ENCODE measurements around the gene CGNL1.
A peak's percentile ranks its signal among the peaks of the same experiment; 100 is the strongest.

CGNL1 gene

DNA sequence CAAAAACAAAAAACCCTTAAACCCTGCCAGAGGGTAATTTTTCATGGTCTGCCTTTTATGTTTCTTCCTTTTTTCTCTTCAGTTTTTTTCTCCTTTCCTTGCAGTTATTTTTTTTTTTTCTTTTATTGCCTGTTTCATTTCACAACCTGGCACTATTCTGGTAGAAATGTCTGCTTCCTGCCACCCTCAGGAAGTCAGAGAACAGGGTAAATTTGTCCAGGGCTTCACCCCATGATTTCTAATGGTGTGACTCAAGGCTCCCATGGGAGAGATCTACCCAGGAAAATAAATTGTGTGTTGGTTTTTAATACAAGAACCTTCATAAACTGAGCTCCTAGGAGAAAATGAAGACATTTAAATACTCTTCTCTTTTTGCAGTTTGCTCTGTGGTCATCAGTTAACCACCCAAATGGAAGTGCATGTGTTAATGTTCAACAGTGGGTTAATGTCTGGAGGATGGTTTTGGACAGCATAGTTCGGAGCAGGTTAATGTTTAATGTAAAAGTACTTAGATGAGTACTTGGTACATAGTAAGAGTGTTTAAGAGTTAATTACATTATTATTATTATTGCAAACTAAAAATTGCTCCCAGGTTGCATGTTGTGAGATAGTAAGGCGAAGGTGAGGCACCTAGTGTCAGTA is 45.9 kb downstream of the CGNL1 start:
- no peak for DNase-seq (ENCODE audit: low spot score)

DNA sequence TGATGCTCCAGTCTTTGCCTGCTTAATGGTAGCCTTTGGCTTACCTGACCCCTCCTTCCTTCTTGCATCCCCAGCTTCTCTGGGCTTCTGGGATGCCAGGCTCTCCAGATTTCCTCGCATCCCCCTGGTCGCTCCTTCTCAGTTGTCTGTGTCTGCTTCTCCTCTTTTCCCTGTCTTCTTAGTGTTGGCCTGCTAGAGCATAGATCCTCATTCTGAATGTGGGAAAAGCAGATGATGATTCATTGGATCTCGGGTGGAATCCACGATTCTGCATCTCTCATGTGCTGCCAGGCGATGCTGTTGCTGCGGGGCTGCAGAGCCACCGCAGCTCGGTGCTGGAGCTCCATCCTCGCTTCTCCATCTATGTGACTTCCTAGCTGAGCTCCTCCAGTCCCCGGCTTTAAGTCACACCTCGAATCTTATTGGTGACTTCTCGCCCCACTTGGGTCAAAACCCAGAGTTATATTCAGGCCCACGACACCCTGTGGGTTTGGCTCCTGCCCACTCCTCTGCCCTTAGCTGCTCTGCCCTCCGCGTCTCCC is 47.4 kb downstream of the CGNL1 start:
- DNase-seq (ENCODE audit: low spot score): no peak

DNA sequence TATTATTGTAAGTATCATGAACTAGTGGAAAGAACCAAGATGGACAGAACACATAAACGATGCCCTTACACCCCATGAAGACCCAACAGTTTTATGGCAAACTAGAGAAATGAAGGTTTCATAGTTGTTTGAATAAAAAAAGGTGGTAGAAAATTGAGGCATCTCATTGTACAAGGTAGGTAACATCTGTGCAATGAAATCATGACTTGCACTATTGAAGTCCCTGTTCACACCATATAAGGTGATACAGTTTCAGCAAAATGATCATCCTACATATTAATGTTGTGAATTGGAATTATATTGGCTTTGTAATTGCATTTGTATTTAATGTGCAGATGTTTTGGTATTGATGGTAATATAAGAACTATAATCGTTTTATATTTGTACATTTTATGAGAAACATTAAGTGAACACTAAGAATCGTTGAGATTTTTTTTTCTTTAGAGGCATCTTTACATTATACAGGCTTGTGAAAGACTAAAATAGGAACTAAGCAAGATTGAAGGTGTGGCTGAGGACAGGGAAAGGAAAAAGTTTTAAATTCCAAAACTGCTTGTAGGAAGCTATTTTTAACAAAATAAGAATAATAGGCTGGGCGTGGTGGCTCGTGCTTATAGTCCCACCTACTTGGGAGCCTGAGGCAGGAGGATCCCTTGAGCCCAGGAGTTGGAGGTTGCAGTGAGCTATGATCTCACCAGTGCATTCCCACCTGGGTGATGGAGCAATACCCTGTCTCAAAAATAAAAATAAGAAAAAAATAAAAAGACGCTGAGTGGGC is 48.5 kb downstream of the CGNL1 start:
- DNase-seq (ENCODE audit: low spot score): no peak

DNA sequence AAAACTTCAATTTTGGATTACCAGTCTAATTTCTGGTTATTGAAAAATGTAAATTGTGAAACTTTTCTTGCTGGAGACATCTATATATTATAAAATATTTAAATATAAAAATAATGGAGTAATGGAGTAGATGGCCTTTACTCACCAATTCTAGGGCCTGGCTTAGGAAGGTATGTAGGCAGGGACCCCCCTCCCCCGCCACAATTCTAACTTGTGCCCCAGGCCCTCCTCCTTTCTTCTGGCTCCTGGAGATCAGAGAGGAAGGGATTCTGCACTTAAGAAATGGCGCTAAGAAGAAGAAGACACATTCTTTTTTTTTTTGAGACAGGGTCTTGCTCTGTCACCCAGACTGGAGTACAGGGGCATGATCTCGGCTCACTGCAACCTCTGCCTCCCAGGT is 49.5 kb downstream of the CGNL1 start:
- no peak for DNase-seq (ENCODE audit: low spot score)

DNA sequence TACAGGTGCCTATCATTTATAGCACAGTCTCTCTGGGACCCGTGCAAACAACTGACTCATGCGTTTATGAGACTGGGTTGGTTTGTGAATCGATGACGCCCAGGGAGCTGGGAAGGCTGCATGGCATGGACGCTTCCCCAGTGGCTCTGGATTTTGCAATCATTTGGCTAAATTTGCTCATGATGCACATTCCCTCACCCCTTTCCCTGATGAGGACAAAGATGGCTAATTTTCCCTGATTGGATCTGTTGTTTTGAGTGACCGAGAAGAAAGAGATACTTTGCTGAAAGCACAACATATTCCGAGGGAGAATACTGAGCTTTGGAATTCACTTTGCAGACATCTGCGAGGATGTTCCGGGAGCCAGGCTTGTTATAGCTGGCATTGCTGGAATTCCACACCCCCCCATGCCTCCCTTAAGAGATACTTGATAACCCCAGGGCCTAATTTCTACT is 51.1 kb downstream of the CGNL1 start:
- peak; percentile 26 for DNase-seq (ENCODE audit: low spot score)

DNA sequence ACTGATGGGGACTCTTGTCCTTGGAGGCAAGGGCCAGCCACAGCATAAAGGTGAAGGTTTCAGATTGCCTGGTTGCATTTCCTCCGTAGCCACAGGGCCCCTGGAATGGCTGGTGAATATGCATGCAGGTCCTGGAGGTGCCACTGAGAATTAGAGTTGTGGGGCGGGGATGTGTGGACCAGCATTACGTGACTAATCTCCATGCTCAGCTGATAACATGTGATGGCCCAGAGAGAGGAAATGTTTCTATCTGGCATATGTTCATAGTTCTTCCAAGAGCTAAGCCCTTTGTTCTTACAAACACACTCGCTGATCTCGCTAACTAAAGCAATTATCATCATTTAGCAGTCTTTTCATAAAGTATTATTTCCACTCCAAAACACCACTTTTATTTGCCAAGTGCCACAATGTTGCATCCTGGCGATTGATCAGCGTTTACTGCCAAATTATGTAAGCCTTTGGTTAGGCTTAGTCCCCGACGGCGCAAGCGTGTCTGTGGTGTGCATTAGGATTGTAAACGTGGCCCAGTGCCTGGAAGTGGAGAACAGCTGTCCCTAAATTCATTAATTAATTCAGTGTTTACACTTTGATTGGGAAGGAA is 55.9 kb downstream of the CGNL1 start:
- no peak for DNase-seq (ENCODE audit: low spot score)

DNA sequence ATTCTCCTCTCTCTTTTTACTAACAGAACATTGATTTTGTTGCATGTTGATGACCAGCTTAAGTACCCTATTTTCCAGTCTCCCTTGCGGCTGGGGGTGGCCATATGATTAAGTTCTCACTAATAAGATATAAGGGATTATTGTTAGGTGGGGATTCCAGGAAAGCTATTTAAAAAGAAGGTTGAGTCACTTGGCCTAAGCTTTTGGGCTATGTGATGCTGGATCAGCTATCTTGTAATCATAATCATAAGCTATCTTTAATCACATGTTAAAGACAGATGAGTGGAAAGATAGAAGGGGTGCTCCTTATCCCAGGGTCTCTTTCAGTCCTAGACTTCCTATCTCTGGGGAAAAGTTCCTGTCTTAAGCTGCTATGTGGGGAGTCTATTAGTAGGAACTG is 59.9 kb downstream of the CGNL1 start:
- no peak for DNase-seq (ENCODE audit: low spot score)

DNA sequence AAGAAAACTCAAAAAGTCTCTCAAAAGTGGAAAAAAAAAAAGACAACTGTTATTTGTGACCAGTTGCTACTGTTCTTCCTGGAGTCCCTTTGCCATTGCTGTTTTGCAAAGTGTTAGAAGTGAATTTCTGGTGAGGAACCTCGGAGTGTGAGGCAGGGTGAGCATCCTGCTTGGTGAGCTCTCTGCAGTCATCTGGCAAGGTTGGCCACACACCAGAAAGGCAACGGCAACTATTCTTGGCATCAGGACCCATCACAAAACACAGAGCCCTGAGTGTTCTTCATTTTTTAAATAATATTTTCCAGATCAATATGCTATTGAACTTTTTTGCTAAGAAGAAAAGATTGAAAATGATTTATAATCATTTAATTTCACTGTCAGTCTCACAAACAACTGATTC is 60.7 kb downstream of the CGNL1 start:
- no peak for DNase-seq (ENCODE audit: low spot score)

DNA sequence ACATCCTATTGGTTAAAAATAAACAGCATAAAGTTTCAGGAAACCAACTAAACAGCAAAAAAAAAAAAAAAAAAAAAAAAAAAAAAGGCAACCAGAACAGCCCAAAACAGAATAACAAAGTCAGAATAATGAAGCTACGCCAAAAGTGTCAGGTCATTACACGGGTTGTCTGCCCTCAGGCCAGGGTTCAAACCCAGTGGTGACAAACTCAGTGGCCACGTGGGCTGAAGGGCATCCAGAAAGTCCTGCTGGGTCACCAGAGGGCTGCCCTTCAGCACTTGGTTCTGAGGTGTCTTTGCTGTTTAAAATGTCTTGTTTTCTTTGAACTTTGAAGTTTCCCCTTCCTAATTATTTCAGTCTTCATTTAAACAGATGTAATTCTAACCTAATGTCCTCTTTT is 61.3 kb downstream of the CGNL1 start:
- DNase-seq (ENCODE audit: low spot score): no peak

DNA sequence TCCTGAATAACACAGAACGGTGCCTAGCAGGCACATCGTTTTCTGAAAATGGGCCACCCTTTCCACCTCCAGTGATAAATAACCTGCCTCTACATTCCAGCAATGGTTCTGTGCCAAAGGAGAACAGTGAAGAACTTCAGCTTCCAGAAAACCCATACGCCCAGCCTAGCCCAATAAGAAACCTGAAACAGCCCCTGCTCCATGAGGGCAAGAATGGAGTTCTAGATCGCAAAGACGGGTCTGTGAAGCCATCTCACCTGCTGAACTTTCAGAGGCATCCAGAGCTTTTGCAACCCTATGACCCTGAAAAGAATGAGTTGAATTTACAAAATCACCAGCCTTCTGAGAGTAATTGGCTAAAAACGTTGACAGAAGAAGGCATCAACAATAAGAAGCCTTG is 61.9 kb downstream of the CGNL1 start:
- no peak for DNase-seq (ENCODE audit: low spot score)

DNA sequence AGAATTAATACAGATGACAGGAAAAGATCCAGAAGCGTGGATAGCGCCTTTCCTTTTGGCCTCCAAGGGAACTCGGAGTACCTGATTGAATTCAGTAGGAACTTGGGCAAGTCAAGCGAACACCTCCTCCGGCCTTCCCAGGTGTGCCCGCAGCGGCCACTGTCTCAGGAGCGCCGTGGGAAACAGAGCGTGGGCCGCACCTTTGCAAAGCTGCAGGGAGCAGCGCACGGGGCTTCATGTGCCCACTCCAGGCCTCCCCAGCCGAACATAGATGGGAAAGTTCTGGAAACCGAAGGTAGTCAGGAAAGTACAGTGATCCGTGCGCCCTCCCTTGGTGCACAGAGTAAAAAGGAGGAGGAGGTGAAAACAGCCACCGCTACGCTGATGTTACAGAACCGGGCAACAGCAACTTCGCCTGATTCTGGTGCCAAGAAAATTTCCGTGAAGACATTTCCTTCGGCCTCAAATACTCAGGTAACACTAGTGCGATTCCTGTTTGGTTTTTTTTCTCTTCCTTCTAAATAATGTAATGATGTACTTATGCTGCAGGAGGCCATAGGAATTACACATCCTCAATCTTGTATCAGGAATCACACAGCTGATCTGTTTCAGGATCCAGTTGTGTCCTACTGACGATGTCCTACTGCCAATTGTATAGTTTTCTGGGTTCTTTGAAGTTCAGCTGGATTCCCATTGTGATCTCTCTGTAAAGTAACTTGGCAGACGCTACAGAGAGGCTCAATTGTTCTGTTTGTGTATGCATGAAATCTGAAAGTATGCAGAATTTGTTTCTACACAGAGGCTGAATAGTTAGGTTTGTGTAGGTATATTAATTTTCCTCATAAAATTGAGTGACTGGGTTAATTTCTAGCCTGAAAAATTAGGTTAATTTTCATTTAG is 63.1 kb downstream of the CGNL1 start:
- DNase-seq (ENCODE audit: low spot score): no peak

DNA sequence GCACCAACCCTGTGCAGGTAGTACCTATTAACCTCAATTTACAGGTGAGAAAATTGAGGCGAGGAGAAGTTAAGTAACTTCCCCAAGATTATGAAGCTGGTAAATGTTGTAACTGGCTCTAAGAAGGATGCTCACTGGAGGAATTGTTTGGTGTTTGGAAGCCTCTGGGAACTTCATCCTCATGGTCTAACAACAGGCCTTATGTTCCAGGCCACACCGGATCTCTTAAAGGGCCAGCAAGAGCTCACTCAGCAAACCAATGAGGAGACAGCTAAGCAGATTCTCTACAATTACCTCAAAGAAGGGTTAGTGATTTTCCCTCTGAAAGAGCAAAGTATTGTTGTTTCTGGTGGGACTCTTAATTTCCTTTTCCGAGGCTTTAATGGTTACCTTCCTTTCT is 63.9 kb downstream of the CGNL1 start:
- no peak for DNase-seq (ENCODE audit: low spot score)

DNA sequence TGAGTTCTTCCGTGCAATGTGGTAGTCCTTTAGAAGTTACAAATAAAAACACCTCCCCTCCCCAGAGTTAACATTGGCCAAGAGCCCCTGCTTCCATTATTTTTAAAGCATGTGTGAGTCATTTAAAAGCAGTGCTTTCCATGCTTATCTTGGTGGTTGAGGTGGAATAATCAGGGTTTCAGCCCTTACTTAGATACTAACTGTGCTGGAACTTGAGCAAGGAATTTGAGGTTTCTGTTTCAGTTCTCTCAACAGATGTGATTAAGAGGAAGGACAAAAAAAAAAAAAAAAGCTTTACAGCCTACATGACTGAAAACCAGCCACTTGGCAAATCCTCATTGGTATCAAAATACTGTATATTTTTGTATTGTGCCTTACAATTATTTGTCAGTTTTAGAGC is 64.5 kb downstream of the CGNL1 start:
- no peak for DNase-seq (ENCODE audit: low spot score)

DNA sequence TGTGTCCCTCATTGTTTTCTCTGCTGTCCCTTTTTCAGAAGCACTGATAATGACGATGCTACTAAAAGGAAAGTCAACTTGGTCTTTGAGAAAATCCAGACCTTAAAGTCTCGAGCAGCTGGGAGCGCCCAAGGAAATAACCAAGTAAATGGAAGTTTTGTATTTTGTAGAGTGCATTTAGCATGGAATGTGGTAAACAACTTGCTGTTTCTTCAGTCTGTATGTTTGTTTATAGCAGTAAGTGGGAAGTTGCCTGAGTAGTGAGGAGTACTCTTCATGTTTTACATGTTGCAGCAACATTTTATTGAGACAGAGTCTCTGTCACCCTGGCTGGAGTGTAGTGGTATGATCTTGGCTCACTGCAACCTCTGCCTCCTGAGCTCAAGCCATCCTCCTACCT is 66.0 kb downstream of the CGNL1 start:
- DNase-seq (ENCODE audit: low spot score): no peak

DNA sequence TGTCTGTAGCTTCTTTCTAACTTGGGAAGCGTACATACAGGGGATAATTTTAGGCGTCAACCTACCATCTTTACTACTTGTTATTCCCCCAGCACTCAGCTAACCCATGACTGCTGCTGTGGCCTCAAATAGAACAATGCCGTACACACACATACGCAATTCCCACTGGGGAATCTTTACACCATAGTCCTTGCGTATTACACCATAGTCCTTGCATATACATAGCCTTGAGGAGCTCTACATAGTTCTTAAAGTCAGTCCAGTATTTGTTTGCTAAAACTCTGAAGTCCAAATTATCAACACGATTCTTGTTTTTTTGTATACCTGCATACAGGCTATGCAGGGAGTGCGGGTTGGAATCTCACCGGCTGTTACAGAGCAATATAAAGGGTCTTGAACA is 67.2 kb downstream of the CGNL1 start:
- DNase-seq (ENCODE audit: low spot score): no peak

DNA sequence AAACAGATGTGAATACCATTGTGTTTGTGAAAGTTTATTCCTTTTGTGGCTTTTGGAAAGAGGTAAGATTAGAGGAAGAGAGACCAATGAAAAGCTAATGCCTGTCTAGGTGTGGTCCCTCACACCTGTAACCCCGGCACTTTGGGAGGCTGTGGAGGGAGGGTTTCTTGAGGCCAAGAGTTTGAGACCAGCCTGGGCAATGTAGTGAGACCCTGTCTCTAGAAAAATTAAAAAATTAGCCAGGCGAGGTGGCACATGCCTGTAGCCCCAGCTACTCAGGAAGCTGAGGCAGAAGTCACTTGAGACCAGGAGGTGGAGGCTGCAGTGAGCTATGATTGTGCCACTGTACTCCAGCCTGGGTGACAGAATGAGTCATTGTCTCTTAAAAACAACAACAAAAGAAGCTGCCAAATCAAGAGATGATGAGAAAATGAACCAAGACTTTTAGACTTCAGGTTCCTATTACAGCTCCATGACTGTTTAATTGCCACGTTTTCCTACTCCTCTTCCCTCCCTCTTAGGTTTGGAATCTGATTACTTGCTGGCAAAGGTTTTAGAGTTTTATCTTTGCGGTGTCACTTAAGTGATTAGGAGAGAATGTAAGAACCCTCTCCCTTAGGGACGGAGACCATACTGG is 68.7 kb downstream of the CGNL1 start:
- DNase-seq (ENCODE audit: low spot score): no peak

DNA sequence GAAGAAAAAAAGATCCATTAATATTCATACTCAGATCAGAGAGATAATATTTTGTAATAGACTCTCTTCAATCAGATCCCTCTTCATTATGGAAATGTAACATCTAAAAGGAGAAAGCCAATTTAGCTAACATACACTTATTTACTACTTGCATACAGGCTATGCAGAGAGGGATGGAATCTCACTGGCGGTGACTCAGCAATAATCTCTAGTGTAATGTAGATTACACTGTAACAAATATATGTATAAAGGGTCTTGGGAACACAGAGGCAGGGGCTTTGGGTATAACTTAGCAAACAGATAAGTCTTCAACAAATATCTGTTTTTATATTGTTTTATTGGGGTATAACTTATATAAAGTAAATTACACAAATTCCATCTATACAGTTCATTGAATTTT is 69.6 kb downstream of the CGNL1 start:
- no peak for DNase-seq (ENCODE audit: low spot score)

DNA sequence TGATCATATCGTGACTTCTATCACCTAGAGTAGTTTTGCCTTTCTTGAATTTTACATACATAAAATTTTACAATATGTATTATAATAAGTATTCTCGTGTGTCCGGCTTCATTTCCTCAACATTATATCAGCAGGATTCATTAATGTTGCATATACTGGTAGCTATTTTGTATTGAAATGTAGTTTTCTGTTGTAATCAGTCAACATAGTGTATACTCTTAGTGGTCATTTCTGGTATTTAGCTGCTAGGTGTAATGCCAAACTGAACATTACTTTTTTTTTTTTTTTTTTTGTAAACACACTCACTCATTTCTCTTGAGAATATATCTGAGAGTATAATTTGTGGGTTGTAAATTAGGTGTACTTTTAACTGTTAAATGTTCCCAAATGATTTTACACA is 70.1 kb downstream of the CGNL1 start:
- DNase-seq (ENCODE audit: low spot score): no peak

DNA sequence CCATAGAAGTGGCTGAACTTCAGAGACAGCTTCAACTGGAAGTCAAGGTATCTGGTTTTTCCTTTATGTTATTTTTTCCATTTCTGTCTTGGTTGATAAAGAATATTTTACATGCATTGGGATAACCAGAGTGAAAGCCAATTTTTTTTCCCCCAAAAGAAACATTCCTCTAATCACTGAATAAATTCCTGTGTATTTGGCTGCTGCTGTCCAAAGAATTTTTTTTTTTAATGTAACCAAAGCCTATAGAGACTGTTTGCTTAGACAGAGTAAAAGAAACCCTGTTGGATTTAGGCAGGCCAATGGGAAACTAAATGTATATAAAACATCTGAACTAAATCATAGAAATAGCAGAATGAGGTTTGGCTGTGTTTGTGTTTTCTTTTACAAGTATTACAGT is 75.2 kb downstream of the CGNL1 start:
- DNase-seq (ENCODE audit: low spot score): no peak

DNA sequence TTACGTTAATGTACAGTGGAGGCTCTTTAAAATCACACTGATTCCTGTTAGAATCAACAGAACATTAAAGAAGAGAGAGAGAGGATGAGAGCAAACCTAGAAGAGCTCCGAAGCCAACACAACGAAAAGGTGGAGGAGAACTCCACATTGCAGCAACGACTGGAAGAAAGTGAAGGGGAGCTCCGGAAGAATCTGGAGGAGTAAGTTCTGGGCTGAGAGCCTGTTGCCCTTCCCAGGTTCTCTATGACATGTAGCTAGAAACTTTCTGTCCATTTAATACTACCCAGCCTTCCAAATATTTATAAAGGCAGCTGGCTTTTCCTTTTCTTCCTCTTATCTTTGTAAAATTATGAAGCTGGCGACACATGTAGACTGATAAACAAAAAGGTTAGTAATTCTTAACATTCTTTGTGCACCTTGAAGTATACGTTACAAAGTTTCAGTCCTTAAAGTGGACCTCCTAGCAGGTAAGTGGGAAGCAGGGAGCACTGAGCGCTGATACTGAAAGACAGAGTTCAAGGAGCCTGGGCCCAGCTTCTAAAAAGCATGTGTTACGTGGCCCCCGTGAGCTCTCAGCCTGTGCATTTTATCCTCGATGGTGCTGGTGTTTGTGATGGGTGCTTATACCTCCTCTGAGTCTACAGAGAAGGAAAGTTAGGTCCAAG is 75.9 kb downstream of the CGNL1 start:
- DNase-seq (ENCODE audit: low spot score): no peak

DNA sequence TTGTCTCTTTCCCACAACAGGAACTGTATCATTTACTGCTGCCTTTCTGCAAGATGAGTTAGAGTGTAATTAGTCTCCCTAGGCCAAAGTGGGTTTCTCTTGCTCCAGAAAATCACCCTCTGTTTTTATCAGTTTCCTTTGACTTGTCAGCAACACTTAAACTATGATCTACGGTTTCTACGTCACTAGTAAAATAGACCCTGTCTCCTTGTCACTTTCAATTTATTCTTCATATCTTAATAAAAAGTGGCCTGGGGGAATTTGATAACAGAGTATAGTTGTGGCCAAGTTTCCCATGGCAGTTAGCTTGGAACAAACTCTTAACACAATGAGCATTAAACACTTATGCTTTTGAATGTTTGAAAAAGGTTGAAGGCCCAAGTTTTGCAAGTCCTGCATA is 79.6 kb downstream of the CGNL1 start:
- DNase-seq (ENCODE audit: low spot score): no peak

All from LoVo (cell line).